Sigmoid colon (tissue), 4 donors: ENCODE results near the gene C7orf33.

ENCODE experiments used
- CTCF ChIP-seq, 4 experiments: fragments of 450-650 bp in 3 of 4; fragments of 200-600 bp in 1 of 4; IDR thresholded peaks; one replicate each; pipeline ENCODE4 v1.5.1; 2016 to 2019; ENCODE audit warnings: antibody characterized with exemption in 4 of 4, mild to moderate bottlenecking in 3 of 4, moderate library complexity in 2 of 4
- EP300 ChIP-seq, 4 donors: sonication (generic); formaldehyde crosslinking; IDR thresholded peaks; one replicate each; pipeline ENCODE4 v1.6.1; 2017; ENCODE audit warnings: antibody characterized with exemption in 4 of 4
- POLR2A ChIP-seq, 2 donors: fragments of 450-650 bp; IDR thresholded peaks; one replicate each; pipeline ENCODE4 v1.6.1; 2016; ENCODE audit warnings: antibody characterized with exemption in 2 of 2, mild to moderate bottlenecking in 2 of 2, moderate library complexity in 2 of 2
- POLR2AphosphoS5 ChIP-seq, 4 donors: sonication (generic); formaldehyde crosslinking; IDR thresholded peaks; one replicate each; pipeline ENCODE4 v1.6.1; 2017; ENCODE audit warnings: antibody characterized with exemption in 4 of 4

- no peak for TF ChIP-seq EP300 (IDR thresholded peaks at IDR 0.05)
- TF ChIP-seq CTCF (IDR thresholded peaks at IDR 0.05), result no peak
- TF ChIP-seq POLR2A (IDR thresholded peaks at IDR 0.05), result no peak
- no peak for TF ChIP-seq POLR2AphosphoS5 (IDR thresholded peaks at IDR 0.05)
Observed at GRCh38 chr7:148561099-148561498, 29.5 kb upstream of the C7orf33 start.
